Ecto neural progenitor cell (in vitro differentiated cells): ENCODE data around the gene RUFY3.

Experiments
- DNase-seq: peaks from one replicate; pipeline ENCODE4 v3.0.0-alpha.2; 2018; ENCODE audit warnings: low spot score

The RUFY3 gene

GRCh38 chr4:70778888-70779422 is 57.2 kb downstream of the RUFY3 start:
- DNase-seq = no peak

DNA sequence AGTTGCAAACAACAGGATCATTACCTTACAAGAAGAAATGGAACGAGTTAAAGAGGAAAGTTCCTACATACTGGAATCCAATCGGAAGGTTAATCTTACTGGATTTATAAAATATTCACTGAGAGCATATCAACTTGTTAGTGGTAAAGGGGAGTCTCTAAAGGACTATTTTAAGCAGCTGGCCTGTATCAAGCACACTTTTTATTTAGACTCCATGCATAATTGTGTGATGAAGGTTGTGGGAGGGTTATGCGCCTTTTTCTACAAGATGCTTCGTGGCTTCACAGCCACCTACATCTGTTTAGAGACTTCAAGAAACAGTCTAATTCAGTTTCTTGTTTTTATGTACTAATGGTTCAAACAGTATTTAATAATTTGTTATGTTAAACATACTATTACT is 61.3 kb downstream of the RUFY3 start:
- no peak for DNase-seq

DNA sequence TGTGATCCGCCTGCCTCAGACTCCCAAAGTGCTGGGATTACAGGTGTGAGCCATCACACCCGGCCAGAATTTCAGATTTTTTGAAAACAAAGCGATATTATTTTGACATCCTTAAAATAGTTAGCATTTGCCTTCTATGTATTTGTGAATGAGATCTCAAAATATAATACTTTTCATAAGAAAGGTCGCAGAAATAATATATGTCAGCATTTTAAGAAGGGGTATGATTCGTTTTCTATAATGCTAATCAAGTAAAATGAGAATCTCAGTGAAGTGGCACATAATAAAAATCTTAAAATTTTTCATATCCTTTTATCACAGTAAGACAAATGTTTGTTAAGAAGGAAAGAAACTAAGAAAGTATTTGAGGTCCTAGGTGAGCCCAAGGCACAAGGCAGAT is 65.7 kb downstream of the RUFY3 start:
- DNase-seq = no peak

DNA sequence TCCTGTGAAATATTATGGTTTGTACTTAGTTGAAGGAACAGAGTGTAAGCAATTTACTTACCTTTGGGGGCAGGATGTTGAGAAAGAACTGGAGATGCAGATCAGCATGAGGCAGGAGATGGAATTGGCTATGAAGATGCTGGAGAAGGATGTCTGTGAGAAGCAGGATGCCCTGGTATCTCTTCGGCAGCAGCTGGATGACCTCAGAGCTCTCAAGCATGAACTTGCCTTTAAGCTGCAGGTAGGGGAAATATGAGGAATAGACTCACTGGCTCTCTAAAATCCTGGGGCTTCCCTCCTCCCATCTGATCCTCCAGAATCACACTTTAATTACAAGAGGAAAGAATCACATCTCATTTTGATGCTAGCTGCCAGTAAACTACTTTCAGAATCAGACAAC is 67.0 kb downstream of the RUFY3 start:
- no peak for DNase-seq

- DNase-seq = no peak
Observed at GRCh38 chr4:70793626-70794025, 71.9 kb downstream of the RUFY3 start.

- DNase-seq = no peak
Observed at GRCh38 chr4:70801265-70801809, 79.6 kb downstream of the RUFY3 start.

- DNase-seq = no peak
Observed at GRCh38 chr4:70802928-70803580, 81.3 kb downstream of the RUFY3 start.

DNA sequence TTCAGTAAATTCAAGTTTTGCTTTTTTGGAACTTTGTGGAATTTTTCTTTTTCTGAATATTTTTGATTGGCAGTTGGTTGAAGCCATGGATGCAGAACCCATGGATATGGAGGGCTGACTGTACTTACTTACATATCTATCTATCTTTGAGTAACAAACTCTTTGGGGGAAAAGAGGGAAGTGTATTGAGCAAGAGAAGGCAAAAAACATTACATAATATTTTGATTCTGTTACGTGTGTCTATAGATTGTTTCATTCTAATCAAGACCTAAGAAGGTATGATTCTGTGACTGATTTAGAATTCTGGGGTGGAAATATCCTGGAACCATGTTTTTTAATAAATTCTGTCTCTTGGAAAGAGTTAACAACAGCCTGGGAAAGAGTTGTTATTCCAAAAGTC is 86.4 kb downstream of the RUFY3 start:
- no peak for DNase-seq

GRCh38 chr4:70815370-70815769 is 93.6 kb downstream of the RUFY3 start:
- no peak for DNase-seq

DNA sequence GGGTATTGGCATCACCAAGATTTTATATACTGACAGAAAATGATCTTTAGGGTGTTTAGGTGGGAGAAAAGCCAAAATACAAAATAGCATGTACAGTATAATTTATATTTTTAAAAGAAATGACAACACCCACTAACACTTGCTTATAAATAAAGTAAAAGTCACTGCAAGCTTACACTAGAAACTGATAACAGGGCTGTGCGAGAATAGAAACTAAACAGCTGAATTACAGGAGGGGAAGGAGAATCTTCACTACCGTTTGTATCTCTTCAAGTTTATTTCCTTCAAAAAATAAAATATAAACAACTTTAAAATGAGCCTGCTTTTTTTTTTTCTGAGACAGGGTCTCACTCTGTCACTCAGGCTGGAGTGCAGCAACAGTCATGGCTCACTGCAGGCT is 95.1 kb downstream of the RUFY3 start:
- DNase-seq = no peak

- DNase-seq = no peak
Observed at GRCh38 chr4:70818173-70818855, 96.5 kb downstream of the RUFY3 start.

- DNase-seq = no peak
Observed at GRCh38 chr4:70818921-70819320, 97.2 kb downstream of the RUFY3 start.

DNA sequence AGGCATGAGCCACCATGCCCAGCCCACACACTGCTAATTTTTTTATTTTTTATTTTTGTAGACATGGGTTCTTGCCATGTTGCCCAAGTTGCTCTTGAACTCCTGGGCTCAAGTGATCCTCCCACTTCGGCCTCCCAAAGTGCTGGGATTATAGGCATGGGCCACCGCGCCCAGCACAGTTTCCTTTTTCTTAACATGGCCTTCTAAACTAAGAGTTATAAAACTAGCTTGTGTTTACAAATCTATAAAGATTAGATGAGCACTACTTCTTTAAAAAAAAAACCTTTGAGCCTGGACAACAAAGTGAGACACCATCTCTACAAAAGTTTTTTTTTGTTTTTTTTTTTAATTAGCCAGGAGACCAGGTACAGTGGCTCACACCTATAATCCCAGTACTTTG is 107.3 kb downstream of the RUFY3 start:
- DNase-seq = no peak

DNA sequence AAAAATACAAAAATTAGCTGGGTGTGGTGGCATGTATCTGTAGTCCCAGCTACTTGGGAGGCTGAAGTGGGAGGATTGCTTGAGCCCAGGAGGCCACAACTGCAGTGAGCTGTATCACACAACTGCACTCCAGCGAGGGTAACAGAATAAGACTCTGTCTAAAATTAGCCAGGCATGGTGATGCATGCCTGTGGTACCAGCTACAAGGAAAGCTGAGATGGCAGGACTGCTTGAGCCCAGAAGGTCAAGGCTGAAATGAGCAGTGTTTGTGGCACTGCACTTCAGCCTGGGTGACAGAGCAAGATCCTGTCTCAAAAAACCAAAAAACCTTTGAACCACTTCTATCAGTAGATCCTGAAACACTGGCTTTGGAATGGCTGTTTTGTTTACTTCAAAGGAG is 107.7 kb downstream of the RUFY3 start:
- no peak for DNase-seq

- DNase-seq = no peak
Observed at GRCh38 chr4:70830054-70830453, 108.3 kb downstream of the RUFY3 start.

DNA sequence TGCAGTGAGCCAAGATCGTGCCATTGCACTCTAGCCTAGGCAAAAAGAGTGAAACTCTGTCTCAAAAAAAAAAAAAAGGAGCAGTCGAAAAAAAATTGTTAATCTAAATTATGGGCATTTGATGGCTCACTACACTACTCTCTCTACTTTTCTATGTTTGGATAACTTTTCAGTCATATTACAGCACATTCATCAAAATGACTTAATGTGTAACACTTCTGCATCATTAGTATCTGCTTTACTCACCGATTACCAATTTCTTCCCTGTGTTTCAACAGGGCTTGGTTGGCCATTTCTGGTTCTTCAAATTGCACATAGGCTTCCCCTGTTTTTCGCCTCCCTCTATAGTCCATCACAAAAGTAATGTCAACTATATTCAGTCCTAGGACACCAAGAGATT is 109.5 kb downstream of the RUFY3 start:
- no peak for DNase-seq

DNA sequence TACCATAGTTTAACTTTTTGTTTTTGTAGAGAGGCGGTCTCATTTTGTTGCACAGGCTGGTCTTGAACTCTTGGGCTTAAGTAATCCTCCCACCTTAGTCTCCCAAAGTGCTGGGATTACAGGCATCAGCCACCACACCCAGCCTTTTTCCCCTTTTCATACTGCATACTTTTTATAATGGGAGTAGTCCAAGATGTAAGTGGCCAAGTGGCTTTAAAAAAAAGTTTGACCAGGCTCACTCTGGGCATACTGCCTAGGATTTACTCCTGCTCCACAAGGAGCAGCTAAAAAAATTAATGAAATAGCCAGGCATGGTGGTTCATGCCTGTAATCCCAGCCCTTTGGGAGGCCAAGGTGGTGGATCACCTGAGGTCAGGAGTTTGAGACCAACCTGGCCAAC is 111.9 kb downstream of the RUFY3 start:
- DNase-seq = no peak

- no peak for DNase-seq
Observed at GRCh38 chr4:70836081-70836480, 114.3 kb downstream of the RUFY3 start.

GRCh38 chr4:70838204-70838603 is 116.4 kb downstream of the RUFY3 start:
- DNase-seq = no peak

GRCh38 chr4:70838666-70839588 is 117.2 kb downstream of the RUFY3 start:
- peak; percentile 68 for DNase-seq

DNA sequence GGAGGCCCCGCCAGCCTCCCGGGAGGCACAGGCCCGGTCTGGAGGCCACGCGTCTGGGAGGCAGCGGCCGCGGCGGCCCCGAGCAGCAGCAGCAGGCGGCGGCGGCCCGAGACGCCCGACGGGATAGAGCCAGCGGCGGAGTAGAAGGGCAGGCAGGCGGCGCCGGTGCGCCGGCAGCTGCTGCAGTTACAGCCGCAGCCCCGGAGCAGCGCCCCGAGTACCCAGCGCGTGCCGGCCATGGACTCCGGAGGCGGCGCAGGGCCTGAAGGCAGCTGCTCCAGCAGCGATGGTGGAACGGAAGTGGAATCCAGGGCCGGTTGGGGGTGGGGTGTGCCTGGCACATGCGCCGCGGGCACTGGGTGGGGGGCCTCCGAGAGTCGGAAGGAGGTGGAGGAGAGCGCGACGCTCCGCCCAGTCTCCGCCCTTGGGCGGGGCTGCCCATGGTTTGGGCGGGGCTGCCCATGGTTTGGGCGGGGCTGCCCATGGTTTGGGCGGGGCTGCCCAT is 117.9 kb downstream of the RUFY3 start, which contains the start of gene GRSF1:
Gene GRSF1, minus strand, starts transcription at position 302 of the 505 bp plus-strand sequence. Its CDS starts 63 bp downstream, at position 239.
- peak; percentile 95 for DNase-seq

DNA sequence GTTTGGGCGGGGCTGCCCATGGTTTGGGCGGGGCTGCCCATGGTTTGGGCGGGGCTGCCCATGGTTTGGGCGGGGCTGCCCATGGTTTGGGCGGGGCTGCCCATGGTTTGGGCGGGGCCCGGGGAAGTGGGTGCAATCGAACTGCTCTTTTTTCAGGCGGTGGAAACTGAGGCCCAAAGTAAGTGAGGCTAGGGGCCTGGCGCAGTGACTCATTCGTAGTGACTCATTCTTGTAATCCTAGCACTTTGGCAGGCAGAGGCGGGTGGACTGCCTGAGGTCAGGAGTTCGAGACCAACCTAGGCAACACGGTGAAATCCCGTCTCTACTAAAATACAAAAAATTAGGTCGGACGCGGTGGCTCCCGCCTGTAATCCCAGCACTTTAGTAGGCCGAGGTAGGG is 118.4 kb downstream of the RUFY3 start:
- DNase-seq = peak; percentile 57
